H1 (cell line): ENCODE measurements around the gene PTPRT. TPM values are rescaled to one million over a fixed set of nuclear protein-coding genes. Genes with fewer than 3 reads are reported as not detected.
A peak's percentile ranks its signal among the peaks of the same experiment; 100 is the strongest.

Experiments
- CTCF ChIA-PET: fragments of 300-600 bp; sonication (Branson Sonifier 250); formaldehyde crosslinking; loops from one replicate; lab custom pipeline; 2021; ENCODE audit not compliant: partially characterized antibody; lab: Charles Lee
- POLR2A ChIA-PET: fragments of 300-600 bp; sonication (Branson Sonifier 250); formaldehyde crosslinking; loops from one replicate; lab custom pipeline; 2021; ENCODE audit warnings: inconsistent platforms; ENCODE audit not compliant: partially characterized antibody; lab: Charles Lee
- DNase-seq, 2 experiments: peaks; one replicate each; pipeline versions ENCODE4 v3.0.0 to v3.0.0-alpha.2; 2010 to 2022; ENCODE audit warnings: low spot score in 2 of 2, low read depth in 1 of 2, mixed read lengths in 1 of 2
- FAIRE-seq: peaks from 2 replicates; lab custom pipeline; 2011; peaks lifted over from hg19 to GRCh38; lab: Jason Lieb, UNC
- H2AFZ ChIP-seq: 2 replicates; pipeline ENCODE4 v1.8.1; 2012; ENCODE audit warnings: low read length, inconsistent platforms
- H2AK5ac ChIP-seq: 2 replicates; pipeline ENCODE4 v1.6.1; 2013; ENCODE audit warnings: low read depth, low read length
- H2BK120ac ChIP-seq: replicated peaks from 2 replicates; pipeline ENCODE3; 2013; ENCODE audit warnings: low read depth, low read length, inconsistent platforms
- H2BK12ac ChIP-seq: 2 replicates; pipeline ENCODE4 v1.6.1; 2013; ENCODE audit warnings: low read depth, low read length
- H2BK15ac ChIP-seq: 2 replicates; pipeline ENCODE4 v1.6.1; 2013; ENCODE audit warnings: low read length
- H2BK20ac ChIP-seq: 2 replicates; pipeline ENCODE4 v1.6.1; 2013; ENCODE audit warnings: low read length
- H2BK5ac ChIP-seq: 2 replicates; pipeline ENCODE4 v1.6.1; 2013; ENCODE audit warnings: low read depth, low read length
- H3K14ac ChIP-seq: 2 replicates; pipeline ENCODE4 v1.6.1; 2013; ENCODE audit warnings: inconsistent platforms; ENCODE audit not compliant: insufficient read length
- H3K18ac ChIP-seq: 2 replicates; pipeline ENCODE4 v1.6.1; 2013; ENCODE audit warnings: low read length; ENCODE audit errors: extremely low read depth
- H3K23ac ChIP-seq: 2 replicates; pipeline ENCODE4 v1.6.1; 2013; ENCODE audit warnings: inconsistent platforms; ENCODE audit not compliant: insufficient read length
- H3K23me2 ChIP-seq: 2 replicates; pipeline ENCODE4 v1.6.1; 2013; ENCODE audit warnings: low read depth, low read length
- H3K27ac ChIP-seq: 2 replicates; pipeline ENCODE4 v1.6.1; 2011; ENCODE audit warnings: low read depth, low read length, inconsistent platforms
- H3K27me3 ChIP-seq, 4 experiments: replicated peaks in 1 of 4; 1 replicate in 1 of 4; 2 replicates in 3 of 4; pipeline versions ENCODE4 v1.6.1 to v1.8.1; 2011 to 2013; ENCODE audit warnings: low read length in 3 of 4, mild to moderate bottlenecking in 3 of 4, inconsistent platforms in 2 of 4, mixed read lengths in 2 of 4, moderate library complexity in 1 of 4; ENCODE audit not compliant: control insufficient read depth in 3 of 4, insufficient read depth in 3 of 4; ENCODE audit errors: extremely low read depth in 1 of 4
- H3K36me3 ChIP-seq, 4 experiments: 2 replicates each; pipeline versions ENCODE4 v1.6.1 to v1.8.1; 2011 to 2013; ENCODE audit warnings: mild to moderate bottlenecking in 4 of 4, low read length in 3 of 4, moderate library complexity in 2 of 4, control low read depth in 1 of 4, inconsistent platforms in 1 of 4; ENCODE audit not compliant: insufficient read depth in 4 of 4, control insufficient read depth in 2 of 4
- H3K4ac ChIP-seq: replicated peaks from 2 replicates; pipeline ENCODE3; 2013; ENCODE audit warnings: low read length, low read depth, mixed read lengths, inconsistent platforms; ENCODE audit not compliant: insufficient read length
- H3K4me1 ChIP-seq, 4 experiments: replicated peaks in 1 of 4; 1 replicate in 1 of 4; 2 replicates in 3 of 4; pipeline versions ENCODE4 v1.6.1 to v1.8.1; 2011 to 2013; ENCODE audit warnings: low read length in 3 of 4, inconsistent platforms in 2 of 4, mixed read lengths in 1 of 4; ENCODE audit not compliant: insufficient read depth in 4 of 4, control insufficient read depth in 3 of 4
- H3K4me2 ChIP-seq, 2 experiments: 2 replicates each; pipeline versions ENCODE4 v1.6.1 to v1.8.1; 2011 to 2013; ENCODE audit warnings: low read depth in 2 of 2, low read length in 2 of 2, control low read depth in 1 of 2, inconsistent platforms in 1 of 2, mild to moderate bottlenecking in 1 of 2; ENCODE audit not compliant: insufficient read depth in 1 of 2
- H3K4me3 ChIP-seq, 4 experiments: fragments of 200-600, 300-600 bp in 1 of 4; sonication (generic), shearing (Covaris generic), sonication (Bioruptor Twin) in 1 of 4; 2 replicates each; pipeline versions ENCODE4 v1.5.1 to v1.8.1; 2011 to 2016; ENCODE audit warnings: low read length in 4 of 4, low read depth in 3 of 4, control low read depth in 2 of 4, inconsistent platforms in 2 of 4, mild to moderate bottlenecking in 2 of 4, mixed read lengths in 1 of 4, moderate library complexity in 1 of 4; ENCODE audit not compliant: insufficient read depth in 2 of 4; ENCODE audit errors: extremely low read depth in 1 of 4
- H3K56ac ChIP-seq: replicated peaks from 2 replicates; pipeline ENCODE3; 2013; ENCODE audit warnings: low read depth, mild to moderate bottlenecking, mixed read lengths, low read length, inconsistent platforms; ENCODE audit not compliant: insufficient read length
- H3K79me1 ChIP-seq: 2 replicates; pipeline ENCODE4 v1.6.1; 2013; ENCODE audit warnings: low read depth, low read length, control low read depth
- H3K79me2 ChIP-seq, 2 experiments: 2 replicates each; pipeline versions ENCODE4 v1.6.1 to v1.8.1; 2012 to 2013; ENCODE audit warnings: low read length in 2 of 2, mild to moderate bottlenecking in 2 of 2, inconsistent platforms in 1 of 2; ENCODE audit not compliant: insufficient read depth in 2 of 2, control insufficient read depth in 1 of 2
- H3K9ac ChIP-seq, 4 experiments: replicated peaks in 1 of 4; 1 replicate in 1 of 4; 2 replicates in 3 of 4; pipeline versions ENCODE4 v1.6.1 to v1.8.1; 2011 to 2013; ENCODE audit warnings: low read depth in 3 of 4, low read length in 3 of 4, control low read depth in 2 of 4, mild to moderate bottlenecking in 2 of 4, moderate library complexity in 2 of 4, inconsistent platforms in 1 of 4; ENCODE audit errors: extremely low read depth in 1 of 4
- H3K9me3 ChIP-seq, 2 experiments: 2 replicates each; pipeline versions ENCODE4 v1.6.1 to v1.8.1; 2012 to 2013; ENCODE audit warnings: mild to moderate bottlenecking in 2 of 2, moderate library complexity in 2 of 2, control low read depth in 1 of 2, inconsistent platforms in 1 of 2, low read depth in 1 of 2, low read length in 1 of 2, mixed read lengths in 1 of 2; ENCODE audit not compliant: insufficient read depth in 2 of 2
- H4K20me1 ChIP-seq, 2 experiments: replicated peaks in 1 of 2; 2 replicates each; pipeline versions ENCODE3 to v1.8.1; 2011 to 2013; ENCODE audit warnings: inconsistent platforms in 2 of 2, low read length in 2 of 2, mild to moderate bottlenecking in 1 of 2; ENCODE audit not compliant: insufficient read depth in 2 of 2, control insufficient read depth in 1 of 2
- H4K5ac ChIP-seq: 2 replicates; pipeline ENCODE4 v1.6.1; 2013; ENCODE audit warnings: low read length, low read depth, mixed read lengths, inconsistent platforms; ENCODE audit not compliant: insufficient read length
- H4K8ac ChIP-seq: 2 replicates; pipeline ENCODE4 v1.8.0; 2013; ENCODE audit warnings: mild to moderate bottlenecking, moderate library complexity, low read length, inconsistent platforms; ENCODE audit not compliant: insufficient read depth; ENCODE audit errors: extremely low read depth
- H4K91ac ChIP-seq: replicated peaks from 2 replicates; pipeline ENCODE3; 2013; ENCODE audit warnings: low read length, mixed read lengths, inconsistent platforms; ENCODE audit not compliant: insufficient read length
- CEBPB ChIP-seq: IDR thresholded peaks from 2 replicates; pipeline ENCODE4 v1.6.1; 2012; ENCODE audit warnings: low read depth, low read length
- SIX5 ChIP-seq: IDR thresholded peaks from 2 replicates; pipeline ENCODE4 v1.6.1; 2011; ENCODE audit warnings: mild to moderate bottlenecking, low read depth, low read length
- WGBS, 2 experiments: shearing (Covaris generic) in 1 of 2; methylation state at CpG; one replicate each; pipeline versions ENCODE4 v1.1.6 to v1.1.7; 2013 to 2015; ENCODE audit warnings: low lambda C conversion rate in 2 of 2, mixed read lengths in 2 of 2, inconsistent platforms in 1 of 2, low coverage in 1 of 2, missing lambda C conversion rate in 1 of 2; ENCODE audit not compliant: insufficient replicate concordance in 2 of 2, insufficient coverage in 1 of 2, insufficient read length in 1 of 2; ENCODE audit errors: extremely low coverage in 1 of 2, missing lambda C conversion rate in 1 of 2; 5-methylcytosine and 5-hydroxymethylcytosine counted together
- polyA plus RNA-seq, 7 experiments: library from polyadenylated mRNA; depleted of rRNA in 3 of 7; stranded (reverse) in 5 of 7; unstranded in 2 of 7; fragments of >200 nt in 5 of 7; fragments of 200-250 nt in 2 of 7; gene quantifications; 1 replicate in 5 of 7; 2 replicates in 1 of 7; 4 replicates in 1 of 7; pipeline versions ENCODE4 v1.2.1 to v1.2.3, GENCODE V29; 2011 to 2013; ENCODE audit warnings: missing spikeins in 2 of 7, mixed read lengths in 2 of 7
- total RNA-seq: library from RNA; stranded (reverse); fragmentation: NEBNext Ultra II Directional; extraction: Animal tissue kit (Norgen Biotek cat#: 25700); gene quantifications from 2 replicates; pipeline ENCODE4 v1.2.1, GENCODE V29; 2021

The PTPRT gene
- total and polyA plus RNA-seq, 2 of the 8 experiments (the other 6 are each of a cell fraction or from before 2014, with no cell fraction given): 0.33 to 1.8 TPM

DNA sequence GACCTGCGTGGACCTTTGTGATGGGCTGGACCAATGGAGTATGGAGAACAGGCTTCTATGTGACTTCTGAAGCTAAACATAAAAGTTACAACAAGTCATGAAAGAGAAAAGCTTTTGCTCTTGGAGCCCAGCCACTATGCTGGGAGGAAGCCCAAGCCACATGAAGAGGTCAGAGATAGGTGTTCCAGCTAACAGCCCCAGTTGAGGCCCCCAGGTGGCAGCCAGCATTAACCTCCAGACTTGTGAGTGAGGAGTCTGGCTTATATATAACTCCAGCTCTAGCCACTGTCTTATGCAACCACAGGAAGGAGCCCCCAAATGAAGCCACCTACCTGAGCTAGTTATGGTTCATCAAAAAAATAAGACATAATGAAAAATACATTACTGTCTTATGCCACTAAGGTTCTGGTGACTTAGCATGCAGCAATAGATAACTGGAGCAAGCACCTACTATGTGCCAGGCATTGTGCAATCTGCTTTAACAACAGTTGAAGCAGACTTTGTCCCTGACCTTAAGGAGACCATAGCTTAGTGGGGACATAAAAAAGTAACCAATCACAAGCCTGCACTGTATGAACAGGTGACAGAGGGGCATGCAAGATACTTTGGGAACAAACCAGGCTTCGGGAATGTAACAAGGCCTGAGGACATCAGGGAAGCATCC is 599.6 kb downstream of the PTPRT start:
- Histone ChIP-seq H3K27me3 (no peaks in the 10 kb centered on the region), H3K23ac (no peak overlapping the region), H3K4me3 (no peak overlapping the region), H2BK120ac (no peak overlapping the region), H4K91ac (no peak overlapping the region), H3K23me2 (no peaks in the 10 kb centered on the region; the same call in 1 of the 2 replicates), H3K4me1 (no peaks in the 10 kb centered on the region; a peak in 1 of 7 replicates), H3K9ac (no peak overlapping the region), H3K56ac (no peak overlapping the region), H2BK20ac (no peak overlapping the region), H3K27ac (no peak overlapping the region), H2BK5ac (no peak overlapping the region), H3K36me3 (no peaks in the 10 kb centered on the region), H4K8ac (no peak overlapping the region), H2BK15ac (no peak overlapping the region), H2BK12ac (no peak overlapping the region), H3K79me1 (no peaks in the 10 kb centered on the region), H3K9me3 (no peaks in the 10 kb centered on the region), H3K4me2 (no peak overlapping the region), H3K79me2 (no peaks in the 10 kb centered on the region), H4K20me1 (no peaks in the 10 kb centered on the region), H2AK5ac (no peak overlapping the region), H3K4ac (no peak overlapping the region), H2AFZ (no peak overlapping the region), H3K18ac (no peak overlapping the region), H4K5ac (no peak overlapping the region), H3K14ac (no peak overlapping the region)
- DNase-seq (no peak), FAIRE-seq (no peak)
- ChIA-PET CTCF (interaction anchor here (0.8 to 1.4 kb wide), 3 partner anchors 13 to 152 kb away, joined by 3 to 5 read pairs (median 4); no protein-coding TSS in a partner anchor), POLR2A (no interaction called here)
- TF ChIP-seq SIX5 (no peak), CEBPB (0 out of 2 replicates have a peak, but pooled peaks have one; percentile 6)
- WGBS, 2 experiments: 88% methylated on average over 2 of the region's 2 CpGs; no CpG with 5 or more reads in 1 of the 2 experiments
